IgD-negative memory B cell (primary cell): ENCODE data around the gene ADAMTS14. TPM values are rescaled to one million over a fixed set of nuclear protein-coding genes. Genes with fewer than 3 reads are reported as not detected.
"Not testable (repeated sequence)": the region's sequence is repeated elsewhere in the genome, so short reads cannot be mapped to it uniquely, and the experiment has no call there.

Experiments used
- H3K27ac Mint-ChIP-seq, 3 donors: one replicate each; pipeline ENCODE4 v1.8.0; 2020 to 2022; ENCODE audit warnings: mild to moderate bottlenecking in 3 of 3, mixed read lengths in 3 of 3, moderate library complexity in 1 of 3
- H3K27me3 Mint-ChIP-seq: one replicate; pipeline ENCODE4 v1.8.0; 2021; ENCODE audit warnings: mixed read lengths
- H3K36me3 Mint-ChIP-seq: one replicate; pipeline ENCODE4 v1.8.0; 2020; ENCODE audit warnings: mild to moderate bottlenecking, mixed read lengths
- H3K4me1 Mint-ChIP-seq, 3 donors: one replicate each; pipeline ENCODE4 v1.8.0; 2020 to 2022; ENCODE audit warnings: mixed read lengths in 3 of 3, mild to moderate bottlenecking in 1 of 3
- H3K4me3 Mint-ChIP-seq, 4 donors: one replicate each; pipeline ENCODE4 v1.8.0; 2020 to 2022; ENCODE audit warnings: mild to moderate bottlenecking in 4 of 4, mixed read lengths in 4 of 4, moderate library complexity in 3 of 4
- H3K9me3 Mint-ChIP-seq, 3 donors: one replicate each; pipeline ENCODE4 v1.8.0; 2020 to 2021; ENCODE audit warnings: mixed read lengths in 3 of 3, mild to moderate bottlenecking in 1 of 3
- polyA plus RNA-seq: library from polyadenylated mRNA; unstranded; fragments of 300-500 nt; fragmentation: Illumina TruSeq; gene quantifications from one replicate; pipeline ENCODE4 v1.2.3, GENCODE V29; 2021

Gene ADAMTS14
- polyA plus RNA-seq, 1 donor from 2014 or later: not detected

DNA sequence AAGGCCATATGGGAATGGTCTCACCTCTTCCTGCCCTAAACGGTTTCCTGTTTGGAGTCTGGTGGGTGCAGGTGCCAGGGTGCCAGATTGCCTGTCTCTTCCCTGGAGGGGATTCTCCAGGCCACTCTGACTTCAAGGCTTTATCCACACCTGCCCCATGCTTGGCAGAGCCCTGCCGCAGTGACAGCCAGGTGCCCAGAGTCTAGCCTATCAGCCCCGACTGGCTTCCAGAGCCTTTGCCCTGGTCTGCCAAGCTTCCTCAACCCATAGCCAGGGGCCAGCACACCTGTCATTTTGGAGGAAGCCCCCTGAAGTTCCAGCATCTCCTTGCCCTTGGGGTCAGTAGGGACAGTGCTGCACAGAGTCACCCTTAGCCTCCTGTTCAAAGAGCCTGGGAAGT is 91.3 kb downstream of the ADAMTS14 start:
- Mint-ChIP-seq H3K4me3 (no peak overlapping the region), H3K36me3 (no peaks in the 10 kb centered on the region), H3K9me3 (peaks cover 8 to 20% (median 11%) of the 10 kb centered on the region in 3 donors), H3K27ac (no peak overlapping the region), H3K27me3 (peaks cover 7% of the 10 kb centered on the region), H3K4me1 (no peaks in the 10 kb centered on the region)

DNA sequence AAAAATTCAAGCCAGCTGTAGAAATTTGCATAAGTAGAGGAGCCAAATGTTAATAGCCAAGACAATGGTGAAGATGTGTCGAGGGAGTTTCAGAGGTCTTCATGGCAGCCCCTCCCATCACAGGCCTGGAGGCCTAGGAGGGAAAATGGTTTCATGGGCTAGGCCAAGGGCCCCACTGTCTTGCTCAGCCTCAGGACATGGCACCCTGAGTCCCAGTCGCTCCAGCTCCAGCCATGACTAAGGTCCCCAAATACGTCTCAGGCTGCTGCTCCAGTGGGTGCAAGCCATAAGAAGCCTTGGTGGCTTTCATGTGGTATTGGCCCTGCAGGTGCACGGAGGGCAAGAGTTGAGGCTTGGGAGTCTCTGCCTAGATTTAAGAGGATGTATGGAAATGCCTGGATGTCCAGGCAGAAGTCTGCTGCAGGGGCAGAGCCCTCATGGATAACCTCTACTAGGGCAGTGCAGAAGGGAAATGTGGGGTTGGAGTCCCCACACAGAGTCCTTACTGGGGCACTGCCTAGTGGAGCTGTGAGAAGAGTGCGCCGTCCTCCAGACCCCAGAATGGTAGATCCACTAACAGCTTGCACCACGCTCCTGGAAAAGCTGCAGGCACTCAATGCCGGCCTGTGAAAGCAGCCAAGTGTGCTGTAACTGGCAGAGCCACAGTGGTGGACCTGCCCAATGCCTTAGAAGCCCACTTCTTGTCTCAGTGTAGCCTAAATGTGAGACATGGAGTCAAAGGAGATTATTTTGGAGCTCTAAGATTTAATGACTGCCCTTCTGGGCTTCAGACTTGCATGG is 93.7 kb downstream of the ADAMTS14 start:
- no peaks in the 10 kb centered on the region for H3K4me1 Mint-ChIP-seq
- peaks cover 7% of the 10 kb centered on the region for H3K27me3 Mint-ChIP-seq
- peaks cover 8 to 20% (median 11%) of the 10 kb centered on the region in 3 donors for H3K9me3 Mint-ChIP-seq
- H3K36me3 Mint-ChIP-seq: no peaks in the 10 kb centered on the region
- H3K4me3 Mint-ChIP-seq: no peak overlapping the region
- no peak overlapping the region for H3K27ac Mint-ChIP-seq

DNA sequence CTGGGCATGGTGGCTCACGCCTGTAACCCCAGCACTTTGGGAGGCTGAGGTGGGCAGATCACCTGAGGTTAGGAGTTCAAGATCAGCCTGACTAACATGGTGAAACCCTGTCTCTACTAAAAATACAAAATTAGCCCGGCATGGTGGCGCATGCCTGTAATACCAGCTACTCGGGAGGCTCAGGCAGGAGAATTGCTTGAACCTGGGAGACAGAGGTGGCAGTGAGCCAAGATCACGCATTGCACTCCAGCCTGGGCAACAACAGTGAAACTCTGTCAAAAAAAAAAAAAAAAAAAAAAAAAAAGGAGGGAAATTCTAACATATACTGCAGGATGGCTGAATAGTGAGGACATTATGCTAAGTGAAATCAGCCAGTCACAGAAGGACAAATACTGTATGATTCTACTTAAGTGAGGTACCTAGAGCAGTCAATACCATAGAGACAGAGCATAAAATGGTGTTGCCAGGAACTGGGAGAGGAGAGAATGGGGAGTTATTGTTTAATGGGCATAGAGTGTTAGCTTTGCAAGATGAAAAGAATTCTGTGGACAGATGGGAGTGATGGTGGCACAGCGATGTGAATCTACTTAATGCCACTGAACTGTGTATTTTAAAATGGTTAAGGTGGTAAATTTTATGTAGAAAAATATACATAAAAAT is 95.8 kb downstream of the ADAMTS14 start:
- Mint-ChIP-seq H3K9me3 (peaks cover 8 to 20% (median 11%) of the 10 kb centered on the region in 3 donors), H3K27ac (peak overlapping the region in 1 of 3 donors; percentile 23)
- not testable (repeated sequence) for H3K36me3 Mint-ChIP-seq, H3K27me3 Mint-ChIP-seq, H3K4me3 Mint-ChIP-seq, H3K4me1 Mint-ChIP-seq

DNA sequence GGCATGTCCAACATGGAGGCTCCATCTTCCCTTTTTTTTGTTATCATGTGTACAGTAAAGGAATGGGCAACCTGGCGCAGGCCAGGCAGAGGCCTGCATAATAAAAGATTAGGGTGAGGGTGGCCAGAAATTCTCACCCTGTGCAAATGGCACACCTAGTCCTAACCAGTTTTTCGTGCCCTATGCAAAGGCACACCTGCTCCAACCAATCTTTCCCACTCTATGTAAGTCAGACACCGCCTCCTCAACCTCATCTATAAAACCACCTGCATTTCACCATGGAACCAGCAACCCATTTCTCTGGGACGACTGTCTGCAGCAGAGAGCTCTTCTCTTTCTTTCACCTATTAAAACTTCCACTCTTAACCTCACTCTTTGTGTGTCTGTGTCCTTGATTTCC is 96.8 kb downstream of the ADAMTS14 start:
- no peaks in the 10 kb centered on the region for H3K4me1 Mint-ChIP-seq
- H3K27me3 Mint-ChIP-seq: peaks cover 5% of the 10 kb centered on the region
- H3K36me3 Mint-ChIP-seq: no peaks in the 10 kb centered on the region
- H3K9me3 Mint-ChIP-seq: peaks cover 8 to 20% (median 11%) of the 10 kb centered on the region in 3 donors
- no peak overlapping the region for H3K4me3 Mint-ChIP-seq
- no peak overlapping the region for H3K27ac Mint-ChIP-seq

DNA sequence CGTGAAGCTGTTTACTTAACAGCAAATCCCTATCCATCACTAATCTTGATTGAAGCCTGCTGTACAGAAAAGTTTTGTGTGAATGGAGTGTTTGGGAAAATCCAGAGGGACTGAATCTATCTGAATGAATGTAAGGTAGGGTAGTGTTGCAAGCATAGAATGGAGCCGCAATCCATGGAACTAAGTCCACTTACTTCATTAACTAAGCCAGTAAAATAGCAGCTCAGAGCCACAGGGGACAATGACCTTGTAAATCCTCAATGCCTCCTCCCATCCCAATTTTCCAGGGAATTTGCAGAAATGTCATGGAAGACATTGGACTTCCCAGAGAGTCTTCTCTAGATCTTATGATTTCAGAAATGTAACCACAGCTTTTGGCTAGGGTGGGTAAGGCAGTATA is 97.7 kb downstream of the ADAMTS14 start:
- Mint-ChIP-seq H3K27me3 (peaks cover 5% of the 10 kb centered on the region), H3K9me3 (peaks cover 8 to 19% (median 11%) of the 10 kb centered on the region in 3 donors), H3K4me3 (no peak overlapping the region), H3K4me1 (no peaks in the 10 kb centered on the region), H3K27ac (no peak overlapping the region), H3K36me3 (no peaks in the 10 kb centered on the region)

DNA sequence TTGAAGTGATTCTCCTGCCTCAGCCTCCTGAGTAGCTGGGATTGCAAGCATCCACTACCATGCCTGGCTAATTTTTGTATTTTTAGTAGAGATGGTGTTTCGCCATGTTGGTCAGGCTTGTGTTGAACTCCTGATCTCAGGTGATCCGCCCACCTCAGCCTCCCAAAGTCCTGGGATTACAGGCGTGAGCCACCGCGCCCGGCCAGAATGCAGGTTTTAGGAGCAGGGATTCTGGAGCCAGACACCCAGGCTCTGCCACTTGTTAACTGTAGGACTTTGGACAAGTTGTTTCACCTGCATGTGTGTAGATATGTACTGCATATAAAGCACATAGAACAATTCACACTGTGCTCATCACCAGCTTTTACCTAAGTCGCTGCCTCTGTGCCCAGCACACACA is 98.2 kb downstream of the ADAMTS14 start:
- not testable (repeated sequence) for H3K4me3 Mint-ChIP-seq, H3K27me3 Mint-ChIP-seq, H3K27ac Mint-ChIP-seq, H3K36me3 Mint-ChIP-seq, H3K4me1 Mint-ChIP-seq
- H3K9me3 Mint-ChIP-seq: peaks cover 5 to 14% (median 6%) of the 10 kb centered on the region in 3 donors

DNA sequence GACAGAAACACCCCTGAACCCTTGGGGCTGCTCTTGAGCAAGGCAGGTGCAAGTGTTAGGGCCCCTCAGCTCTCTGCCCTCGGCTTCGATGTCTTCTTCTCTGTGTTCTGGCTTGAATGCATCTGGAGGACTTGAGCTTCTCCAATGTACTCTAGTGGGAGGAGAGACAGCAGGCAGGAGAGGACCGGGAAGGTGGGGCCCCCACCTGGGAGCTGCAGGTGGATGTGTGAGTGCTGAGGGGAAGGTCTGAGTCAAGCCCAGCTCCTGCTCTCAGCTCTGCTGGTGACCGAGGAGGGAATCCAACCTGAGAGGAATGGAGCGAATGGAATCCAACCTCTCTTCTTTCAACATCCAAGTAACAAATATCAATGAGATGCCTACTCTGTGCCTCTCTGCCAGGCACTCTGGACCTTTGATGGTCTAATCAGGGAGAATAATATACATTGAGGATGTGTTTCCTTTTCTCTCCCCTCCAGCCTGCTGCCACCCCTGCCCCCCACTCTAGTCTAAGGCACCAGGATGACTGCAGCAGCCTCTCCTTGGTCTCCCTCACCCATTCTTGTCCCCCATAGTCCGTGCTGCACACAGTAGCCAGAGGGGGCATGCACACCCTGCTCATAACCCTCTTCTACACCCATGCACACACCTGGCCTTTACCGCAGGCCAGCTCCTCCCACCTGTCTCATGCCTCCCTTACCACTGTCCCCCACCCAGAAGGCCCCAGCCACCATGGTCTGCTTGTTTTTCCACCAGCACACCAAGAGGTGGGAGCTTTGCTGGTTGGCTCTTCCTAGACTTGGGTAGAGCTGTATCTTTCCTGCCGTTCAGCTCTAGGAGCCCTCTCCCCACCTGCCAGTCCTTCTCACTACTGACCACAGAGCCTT is 99.2 kb downstream of the ADAMTS14 start:
- H3K27ac Mint-ChIP-seq: no peak overlapping the region

DNA sequence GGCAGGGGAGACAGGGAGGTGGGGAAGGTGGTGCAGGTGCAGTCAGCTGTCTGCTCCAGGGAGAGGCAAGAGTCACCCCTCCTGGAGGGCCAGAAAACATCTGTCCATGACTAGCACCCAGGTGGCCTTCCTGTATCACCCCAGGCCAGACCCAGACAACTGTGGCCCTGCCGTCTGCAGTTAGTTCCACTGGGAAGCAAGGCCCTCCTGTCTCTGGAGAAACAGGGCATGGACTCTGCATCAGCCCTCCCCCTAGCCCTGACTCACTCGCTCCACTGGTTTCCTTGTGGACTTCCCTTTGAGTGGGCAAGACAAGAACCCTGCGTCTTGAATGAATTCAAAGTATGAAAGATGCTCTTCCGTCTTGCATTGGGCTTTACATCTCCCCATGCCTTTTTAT is 100.3 kb downstream of the ADAMTS14 start:
- H3K9me3 Mint-ChIP-seq: no peaks in the 10 kb centered on the region
- no peaks in the 10 kb centered on the region for H3K4me1 Mint-ChIP-seq
- no peaks in the 10 kb centered on the region for H3K36me3 Mint-ChIP-seq
- no peak overlapping the region for H3K4me3 Mint-ChIP-seq
- peaks cover 3% of the 10 kb centered on the region for H3K27me3 Mint-ChIP-seq
- no peak overlapping the region for H3K27ac Mint-ChIP-seq

More for the DNA sequence above, 99.2 kb downstream of the ADAMTS14 start:
- Mint-ChIP-seq H3K36me3 (no peaks in the 10 kb centered on the region), H3K4me3 (no peak overlapping the region), H3K27me3 (peaks cover 4% of the 10 kb centered on the region), H3K9me3 (peaks cover 2 to 5% (median 3%) of the 10 kb centered on the region in 3 donors), H3K4me1 (no peaks in the 10 kb centered on the region)

DNA sequence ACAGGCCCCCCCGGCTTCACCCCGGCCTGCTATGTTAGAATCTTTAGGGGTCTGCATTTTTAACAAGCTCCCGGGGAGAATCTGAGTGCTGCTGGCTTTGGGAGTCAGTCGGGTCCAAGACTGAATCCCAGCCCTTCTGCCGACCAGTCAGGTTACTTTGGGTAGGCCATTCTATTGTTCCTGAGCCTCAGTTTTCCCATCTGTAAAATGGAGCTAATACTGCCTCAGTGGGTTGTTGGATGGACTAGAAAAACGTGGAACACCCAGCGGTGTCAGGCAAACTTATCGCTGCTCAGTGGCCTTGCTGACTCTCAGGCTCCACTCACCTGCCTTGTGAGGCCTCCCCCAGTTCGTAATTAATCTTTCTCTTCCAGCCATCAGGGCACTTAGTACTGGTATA is 101.2 kb downstream of the ADAMTS14 start:
- H3K4me3 Mint-ChIP-seq: no peak overlapping the region
- H3K4me1 Mint-ChIP-seq: no peaks in the 10 kb centered on the region
- H3K36me3 Mint-ChIP-seq: no peaks in the 10 kb centered on the region
- no peak overlapping the region for H3K27ac Mint-ChIP-seq
- no peaks in the 10 kb centered on the region for H3K9me3 Mint-ChIP-seq
- no peaks in the 10 kb centered on the region for H3K27me3 Mint-ChIP-seq

DNA sequence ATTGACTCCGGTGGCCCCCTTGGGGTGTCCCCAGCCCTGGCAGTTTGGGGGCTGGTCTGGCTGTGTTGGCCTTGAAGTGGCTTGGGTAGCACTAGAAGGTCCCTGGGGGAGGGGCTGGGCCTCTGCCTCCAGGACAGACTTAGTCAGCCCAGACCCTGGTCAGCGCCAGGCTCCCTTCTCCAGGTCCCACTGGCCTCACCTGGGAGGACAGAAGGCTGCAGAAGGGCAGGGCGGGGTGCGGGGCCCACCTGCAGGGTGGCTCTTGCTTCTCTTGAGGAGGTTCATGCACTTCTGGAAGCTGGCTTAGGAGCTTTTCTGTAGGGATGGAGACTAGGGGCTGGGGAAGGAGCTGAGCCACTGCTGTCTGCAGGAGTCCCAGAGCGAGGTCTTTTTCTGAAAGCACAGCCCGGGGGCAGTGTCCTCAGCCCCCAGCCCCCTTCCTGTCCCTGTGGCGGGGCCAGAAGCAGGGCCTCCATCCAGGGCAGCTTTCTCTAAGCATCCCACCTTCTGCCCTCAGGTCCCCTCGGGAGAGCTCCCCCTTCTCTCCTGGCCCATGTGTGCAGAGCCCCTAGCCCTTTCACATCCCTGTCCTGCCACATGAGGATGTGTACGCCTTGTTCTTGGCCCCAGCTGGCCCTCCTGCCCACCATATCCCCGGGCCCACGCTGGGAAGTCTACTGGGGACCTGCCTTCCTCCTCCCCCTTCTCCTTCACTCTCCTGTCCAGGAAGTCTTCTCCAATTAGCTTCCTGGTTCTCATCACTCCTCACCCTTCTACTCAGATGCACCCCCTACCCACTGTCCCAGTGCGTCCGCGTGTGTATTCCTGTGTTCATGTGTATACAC is 101.9 kb downstream of the ADAMTS14 start:
- H3K4me3 Mint-ChIP-seq: no peak overlapping the region
- H3K27ac Mint-ChIP-seq: peak overlapping the region in 1 of 3 donors; percentile 65
- H3K9me3 Mint-ChIP-seq: no peaks in the 10 kb centered on the region
- H3K27me3 Mint-ChIP-seq: no peaks in the 10 kb centered on the region
- no peaks in the 10 kb centered on the region for H3K4me1 Mint-ChIP-seq
- H3K36me3 Mint-ChIP-seq: no peaks in the 10 kb centered on the region

DNA sequence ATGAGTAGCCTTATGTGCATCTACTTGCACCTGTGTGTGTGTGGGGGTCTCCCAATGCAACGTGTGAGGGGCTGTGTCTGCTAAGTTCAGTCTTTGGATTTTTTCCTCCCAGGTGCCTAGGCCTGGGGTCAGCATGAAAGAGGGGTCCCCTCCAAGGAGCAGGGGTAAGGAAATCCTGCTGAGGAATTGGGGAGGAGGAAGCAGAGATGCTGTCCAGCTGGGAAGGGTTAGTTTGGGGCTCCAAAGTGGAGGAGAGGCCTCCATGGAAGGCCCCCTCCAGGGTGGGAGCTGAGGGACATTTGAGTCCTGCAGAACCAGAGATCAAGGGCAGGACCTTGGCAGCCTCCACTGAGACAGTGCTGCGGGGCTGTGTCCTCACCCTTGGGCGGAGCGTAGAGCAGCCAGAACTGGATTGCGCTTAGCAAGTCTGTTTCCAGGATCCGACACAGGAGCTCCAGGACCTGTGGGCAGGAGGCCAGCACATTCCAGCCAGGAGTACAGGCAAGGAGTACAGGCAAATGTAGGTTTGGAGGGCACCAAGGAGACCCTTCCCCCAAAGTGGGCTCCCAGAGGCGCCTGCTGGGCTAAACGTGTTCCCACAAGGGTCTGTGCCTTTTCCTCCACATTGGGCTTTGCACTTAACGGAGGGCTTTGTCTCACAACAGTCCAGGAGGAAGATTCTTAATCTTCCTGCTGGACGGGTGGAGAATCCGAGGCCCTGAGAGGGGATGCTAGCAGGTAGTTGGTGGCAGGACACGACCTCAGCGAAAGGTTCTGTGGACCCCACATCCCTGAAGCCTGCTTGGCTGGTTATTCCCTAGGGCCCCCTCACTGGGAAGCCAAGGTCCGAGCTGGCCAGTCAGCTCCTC is 102.7 kb downstream of the ADAMTS14 start:
- Mint-ChIP-seq H3K36me3 (no peaks in the 10 kb centered on the region), H3K9me3 (no peaks in the 10 kb centered on the region), H3K27me3 (no peaks in the 10 kb centered on the region), H3K4me1 (no peaks in the 10 kb centered on the region), H3K4me3 (no peak overlapping the region), H3K27ac (peak overlapping the region in 1 of 3 donors; percentile 65)

DNA sequence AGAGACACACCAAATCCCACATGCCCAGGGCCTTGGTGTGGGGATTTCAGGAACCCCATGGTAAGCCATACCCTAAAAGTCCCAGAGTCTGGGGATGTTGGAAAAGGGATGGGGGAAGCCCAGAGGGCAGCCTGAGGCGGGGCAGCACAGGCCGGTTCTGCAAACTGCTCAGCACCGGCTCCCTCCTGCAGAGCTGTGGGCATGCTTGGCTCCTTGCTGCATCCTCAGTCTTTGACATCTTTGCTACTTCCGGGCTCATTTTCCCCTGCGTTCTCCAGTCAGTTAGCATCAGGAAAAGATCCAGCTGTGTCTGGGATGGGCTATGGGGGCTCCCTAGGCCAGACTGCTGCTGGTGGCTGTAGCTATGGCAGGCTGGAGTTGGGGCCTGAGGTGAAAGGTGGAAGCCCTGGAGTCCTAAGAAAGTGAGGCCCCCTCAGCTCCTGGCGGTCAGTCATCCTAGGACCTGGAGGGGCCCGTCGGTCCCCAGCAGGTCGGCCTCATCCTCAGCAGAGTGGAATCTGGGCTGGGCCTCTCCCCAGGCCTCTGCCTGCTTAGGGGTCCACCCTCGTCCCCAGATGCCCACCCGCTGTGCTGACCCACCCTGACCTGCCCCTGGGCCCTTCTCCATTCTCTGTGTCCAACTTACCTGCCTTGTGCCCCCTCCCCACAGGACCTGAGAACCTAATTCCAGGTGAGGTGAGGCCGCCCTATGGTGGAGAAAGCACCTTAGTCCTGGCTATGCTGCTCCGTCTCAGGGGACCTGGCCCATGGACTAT is 103.6 kb downstream of the ADAMTS14 start:
- Mint-ChIP-seq H3K9me3 (no peaks in the 10 kb centered on the region), H3K4me1 (no peaks in the 10 kb centered on the region), H3K4me3 (peak overlapping the region in 1 of 4 donors; percentile 72), H3K27me3 (no peaks in the 10 kb centered on the region), H3K27ac (no peak overlapping the region), H3K36me3 (no peaks in the 10 kb centered on the region)

DNA sequence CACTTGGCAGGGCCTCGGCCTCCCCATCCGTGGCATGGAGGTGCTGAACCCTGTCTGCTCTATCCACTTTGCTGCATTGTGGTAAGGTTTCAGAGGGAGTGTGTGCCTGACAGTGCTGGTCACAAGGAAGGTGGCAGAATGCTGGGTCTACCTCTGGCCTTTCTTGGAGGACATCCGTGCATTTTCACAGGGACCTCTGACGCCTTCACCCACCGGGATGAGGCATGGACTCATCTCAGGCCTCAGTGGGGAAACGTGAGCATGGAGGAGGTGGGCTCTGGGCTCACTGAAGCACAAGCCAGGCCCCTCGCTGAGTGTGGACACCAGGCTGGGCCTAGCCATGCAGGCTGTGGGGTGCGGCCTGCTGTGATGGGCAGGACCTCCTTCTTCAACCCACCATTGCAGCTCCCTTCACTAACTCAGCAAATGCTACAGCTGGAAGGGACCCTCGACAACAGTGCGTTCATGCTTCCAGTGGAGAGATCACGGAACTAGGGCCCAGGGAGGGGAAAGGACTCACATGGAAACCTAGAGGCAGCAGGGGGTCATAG is 104.2 kb downstream of the ADAMTS14 start:
- no peaks in the 10 kb centered on the region for H3K27me3 Mint-ChIP-seq
- H3K9me3 Mint-ChIP-seq: no peaks in the 10 kb centered on the region
- no peak overlapping the region for H3K27ac Mint-ChIP-seq
- H3K4me3 Mint-ChIP-seq: no peak overlapping the region
- no peaks in the 10 kb centered on the region for H3K4me1 Mint-ChIP-seq
- no peaks in the 10 kb centered on the region for H3K36me3 Mint-ChIP-seq
